Esophagus mucosa (tissue), 1 donor: ENCODE measurements around the gene FAM184A. TPM values are rescaled to one million over a fixed set of nuclear protein-coding genes. Genes with fewer than 3 reads are reported as not detected.
"Not testable (repeated sequence)": the region's sequence is repeated elsewhere in the genome, so short reads cannot be mapped to it uniquely, and the experiment has no call there.

Experiments used
- ATAC-seq: fragments of 200-7000 bp; cut with Tn5 transposase; one replicate; pipeline ENCODE4 v1.9.1; 2020
- total RNA-seq: library from RNA; stranded (reverse); gene quantifications from one replicate; pipeline ENCODE4 v1.2.4, GENCODE V29; 2023
- donor health status: DM: yes; HTN: yes; CAD: no.

Gene FAM184A
- 0.76 TPM for total RNA-seq

- peak; percentile 75 for ATAC-seq
These were observed at the start of gene FAM184A for GRCh38 chr6:119078376-119079282. TSS of gene FAM184A (minus strand) at chr6:119078664. CDS start at chr6:119078299, 365 bp downstream.

GRCh38 chr6:119127627-119128026, 49.2 kb upstream of the FAM184A start:
- ATAC-seq: no peak

GRCh38 chr6:119126826-119127225, 48.4 kb upstream of the FAM184A start:
- no peak for ATAC-seq

- no peak for ATAC-seq
These were observed 47.7 kb upstream of the FAM184A start for GRCh38 chr6:119126140-119126539.

GRCh38 chr6:119125576-119125975, 47.1 kb upstream of the FAM184A start:
- ATAC-seq: no peak

- ATAC-seq: no peak
These were observed 45.8 kb upstream of the FAM184A start for GRCh38 chr6:119124079-119124824.

GRCh38 chr6:119122336-119122735, 43.9 kb upstream of the FAM184A start:
- ATAC-seq: no peak

- ATAC-seq: no peak
These were observed 42.9 kb upstream of the FAM184A start for GRCh38 chr6:119121367-119121766.

- ATAC-seq: no peak
These were observed 41.5 kb upstream of the FAM184A start for GRCh38 chr6:119119989-119120388.

GRCh38 chr6:119119062-119119461, 40.6 kb upstream of the FAM184A start:
- not testable (repeated sequence) for ATAC-seq

GRCh38 chr6:119116712-119117281, 38.3 kb upstream of the FAM184A start:
- ATAC-seq: no peak

GRCh38 chr6:119113961-119114360, 35.5 kb upstream of the FAM184A start:
- ATAC-seq: no peak

- ATAC-seq: no peak
These were observed 34.5 kb upstream of the FAM184A start for GRCh38 chr6:119112812-119113530.

GRCh38 chr6:119110601-119111548, 32.4 kb upstream of the FAM184A start:
- ATAC-seq: peak; percentile 70

- no peak for ATAC-seq
These were observed 31.3 kb upstream of the FAM184A start for GRCh38 chr6:119109654-119110325.

- no peak for ATAC-seq
These were observed 29.6 kb upstream of the FAM184A start for GRCh38 chr6:119108076-119108475.

- no peak for ATAC-seq
These were observed 26.8 kb upstream of the FAM184A start for GRCh38 chr6:119105282-119105681.

- no peak for ATAC-seq
These were observed 24.4 kb upstream of the FAM184A start for GRCh38 chr6:119102901-119103300.

- ATAC-seq: no peak
These were observed 21.7 kb upstream of the FAM184A start for GRCh38 chr6:119100115-119100514.

GRCh38 chr6:119097815-119098361, 19.4 kb upstream of the FAM184A start:
- not testable (repeated sequence) for ATAC-seq
